Memory B cell (primary cell): ENCODE results near the gene FERMT1.
"Not testable (repeated sequence)": the region's sequence is repeated elsewhere in the genome, so short reads cannot be mapped to it uniquely, and the experiment has no call there.

Source experiments
- ATAC-seq: fragments of 150-1000 bp; cut with Tn5 transposase; 2 replicates; pipeline ENCODE4 v1.10.0; 2021; ENCODE audit warnings: low read depth, mild to moderate bottlenecking, moderate library complexity
- DNase-seq, 2 donors: peaks; one replicate each; pipeline ENCODE4 v3.0.0; 2022; ENCODE audit warnings: low spot score in 2 of 2
- H3K27ac Mint-ChIP-seq: one replicate; pipeline ENCODE4 v1.8.0; 2022; ENCODE audit warnings: mild to moderate bottlenecking, moderate library complexity, mixed read lengths
- H3K27me3 Mint-ChIP-seq: one replicate; pipeline ENCODE4 v1.8.0; 2022; ENCODE audit warnings: mixed read lengths
- H3K36me3 Mint-ChIP-seq: one replicate; pipeline ENCODE4 v1.8.0; 2022; ENCODE audit warnings: mild to moderate bottlenecking, mixed read lengths
- H3K4me1 Mint-ChIP-seq: one replicate; pipeline ENCODE4 v1.8.0; 2022; ENCODE audit warnings: mixed read lengths
- H3K4me3 Mint-ChIP-seq: one replicate; pipeline ENCODE4 v1.8.0; 2022; ENCODE audit warnings: mild to moderate bottlenecking, moderate library complexity, mixed read lengths
- H3K9me3 Mint-ChIP-seq: one replicate; pipeline ENCODE4 v1.8.0; 2022; ENCODE audit warnings: mixed read lengths

The FERMT1 gene

GRCh38 chr20:6127825-6128224 is 5.0 kb upstream of the FERMT1 start:
- Mint-ChIP-seq H3K4me1 (no peaks in the 10 kb centered on the region), H3K9me3 (no peaks in the 10 kb centered on the region), H3K4me3 (no peak overlapping the region), H3K36me3 (no peaks in the 10 kb centered on the region), H3K27me3 (peaks cover 10% of the 10 kb centered on the region), H3K27ac (no peak overlapping the region)
- ATAC-seq (no peak), DNase-seq (no peak)

- Mint-ChIP-seq H3K4me1 (peaks cover 4% of the 10 kb centered on the region), H3K36me3 (no peaks in the 10 kb centered on the region), H3K27me3 (peaks cover 13% of the 10 kb centered on the region), H3K27ac (no peak overlapping the region), H3K9me3 (no peaks in the 10 kb centered on the region), H3K4me3 (no peak overlapping the region)
- ATAC-seq (no peak), DNase-seq (no peak)
Observed at GRCh38 chr20:6126846-6127245, 4.0 kb upstream of the FERMT1 start.

- DNase-seq (no peak), ATAC-seq (no peak)
- peaks cover 12% of the 10 kb centered on the region for H3K27me3 Mint-ChIP-seq
- H3K9me3 Mint-ChIP-seq = no peaks in the 10 kb centered on the region
- no peaks in the 10 kb centered on the region for H3K36me3 Mint-ChIP-seq
- no peak overlapping the region for H3K4me3 Mint-ChIP-seq
- H3K27ac Mint-ChIP-seq = no peak overlapping the region
- peaks cover 4% of the 10 kb centered on the region for H3K4me1 Mint-ChIP-seq
Observed at GRCh38 chr20:6123649-6124014, 802 bp upstream of the FERMT1 start.

- H3K27ac Mint-ChIP-seq = no peak overlapping the region
- peak overlapping the region; percentile 6 for H3K4me3 Mint-ChIP-seq
- no peak for ATAC-seq
- no peak for DNase-seq
- no peaks in the 10 kb centered on the region for H3K36me3 Mint-ChIP-seq
- H3K27me3 Mint-ChIP-seq = peaks cover 12% of the 10 kb centered on the region
- peaks cover 4% of the 10 kb centered on the region for H3K4me1 Mint-ChIP-seq
- no peaks in the 10 kb centered on the region for H3K9me3 Mint-ChIP-seq
Observed at GRCh38 chr20:6122111-6122872, 538 bp downstream of the FERMT1 start.

- no peaks in the 10 kb centered on the region for H3K9me3 Mint-ChIP-seq
- no peak for ATAC-seq
- H3K36me3 Mint-ChIP-seq = no peaks in the 10 kb centered on the region
- H3K4me1 Mint-ChIP-seq = peaks cover 4% of the 10 kb centered on the region
- H3K27me3 Mint-ChIP-seq = peaks cover 12% of the 10 kb centered on the region
- H3K27ac Mint-ChIP-seq = no peak overlapping the region
- no peak overlapping the region for H3K4me3 Mint-ChIP-seq
- no peak for DNase-seq
Observed at GRCh38 chr20:6121504-6121903, 1.3 kb downstream of the FERMT1 start.

GRCh38 chr20:6120491-6120988 is 2.3 kb downstream of the FERMT1 start:
- no peak for ATAC-seq
- H3K27ac Mint-ChIP-seq = no peak overlapping the region
- H3K4me3 Mint-ChIP-seq = no peak overlapping the region
- H3K27me3 Mint-ChIP-seq = peaks cover 11% of the 10 kb centered on the region
- peaks cover 4% of the 10 kb centered on the region for H3K4me1 Mint-ChIP-seq
- no peaks in the 10 kb centered on the region for H3K36me3 Mint-ChIP-seq
- DNase-seq = no peak
- no peaks in the 10 kb centered on the region for H3K9me3 Mint-ChIP-seq

GRCh38 chr20:6116758-6117157 is 6.1 kb downstream of the FERMT1 start:
- Mint-ChIP-seq H3K4me3 (no peak overlapping the region), H3K27me3 (peaks cover 3% of the 10 kb centered on the region), H3K36me3 (no peaks in the 10 kb centered on the region), H3K27ac (no peak overlapping the region), H3K9me3 (peaks cover 12% of the 10 kb centered on the region), H3K4me1 (no peaks in the 10 kb centered on the region)
- ATAC-seq (no peak), DNase-seq (no peak)

- Mint-ChIP-seq H3K4me3 (no peak overlapping the region), H3K4me1 (no peaks in the 10 kb centered on the region), H3K9me3 (peaks cover 12% of the 10 kb centered on the region), H3K27me3 (peaks cover 3% of the 10 kb centered on the region), H3K36me3 (no peaks in the 10 kb centered on the region), H3K27ac (no peak overlapping the region)
- DNase-seq (no peak), ATAC-seq (no peak)
Observed at GRCh38 chr20:6115221-6115895, 7.5 kb downstream of the FERMT1 start.

- no peak overlapping the region for H3K27ac Mint-ChIP-seq
- H3K4me3 Mint-ChIP-seq = no peak overlapping the region
- no peak for ATAC-seq
- DNase-seq = no peak
- no peaks in the 10 kb centered on the region for H3K36me3 Mint-ChIP-seq
- H3K9me3 Mint-ChIP-seq = peaks cover 12% of the 10 kb centered on the region
- peaks cover 3% of the 10 kb centered on the region for H3K27me3 Mint-ChIP-seq
- no peaks in the 10 kb centered on the region for H3K4me1 Mint-ChIP-seq
Observed at GRCh38 chr20:6114696-6115095, 8.1 kb downstream of the FERMT1 start.

- no peak overlapping the region for H3K4me3 Mint-ChIP-seq
- no peak overlapping the region for H3K27ac Mint-ChIP-seq
- DNase-seq (no peak), ATAC-seq (no peak)
- H3K27me3 Mint-ChIP-seq = peaks cover 4% of the 10 kb centered on the region
- H3K36me3 Mint-ChIP-seq = no peaks in the 10 kb centered on the region
- H3K4me1 Mint-ChIP-seq = no peaks in the 10 kb centered on the region
- peaks cover 12% of the 10 kb centered on the region for H3K9me3 Mint-ChIP-seq
Observed at GRCh38 chr20:6113951-6114350, 8.9 kb downstream of the FERMT1 start.

- not testable (repeated sequence) for ATAC-seq, H3K27ac Mint-ChIP-seq, H3K36me3 Mint-ChIP-seq, H3K4me1 Mint-ChIP-seq, DNase-seq, H3K4me3 Mint-ChIP-seq, H3K27me3 Mint-ChIP-seq
- H3K9me3 Mint-ChIP-seq = peaks cover 12% of the 10 kb centered on the region
Observed at GRCh38 chr20:6112965-6113364, 9.9 kb downstream of the FERMT1 start.

GRCh38 chr20:6108330-6108729 is 14.5 kb downstream of the FERMT1 start:
- H3K4me1 Mint-ChIP-seq = no peaks in the 10 kb centered on the region
- peaks cover 5% of the 10 kb centered on the region for H3K9me3 Mint-ChIP-seq
- H3K36me3 Mint-ChIP-seq = no peaks in the 10 kb centered on the region
- no peak overlapping the region for H3K27ac Mint-ChIP-seq
- DNase-seq (no peak), ATAC-seq (no peak)
- H3K4me3 Mint-ChIP-seq = no peak overlapping the region
- peaks cover 11% of the 10 kb centered on the region for H3K27me3 Mint-ChIP-seq

- Mint-ChIP-seq H3K36me3 (no peaks in the 10 kb centered on the region), H3K27me3 (peaks cover 16% of the 10 kb centered on the region), H3K9me3 (no peaks in the 10 kb centered on the region), H3K4me1 (no peaks in the 10 kb centered on the region), H3K27ac (no peak overlapping the region), H3K4me3 (no peak overlapping the region)
- ATAC-seq (no peak), DNase-seq (no peak)
Observed at GRCh38 chr20:6104493-6105188, 18.2 kb downstream of the FERMT1 start.

- Mint-ChIP-seq H3K36me3 (no peaks in the 10 kb centered on the region), H3K9me3 (no peaks in the 10 kb centered on the region), H3K4me1 (no peaks in the 10 kb centered on the region), H3K27me3 (peaks cover 11% of the 10 kb centered on the region), H3K27ac (no peak overlapping the region), H3K4me3 (no peak overlapping the region)
- no peak for DNase-seq
- no peak for ATAC-seq
Observed at GRCh38 chr20:6103301-6103700, 19.5 kb downstream of the FERMT1 start.
